GM19455 (cell line): ENCODE data around the gene FN1.

Experiments used
- ATAC-seq: cut with Tn5 transposase; IDR thresholded peaks from one replicate; pipeline ENCODE4 v1.9.1; 2021; ENCODE audit not compliant: unreplicated experiment

The FN1 gene

DNA sequence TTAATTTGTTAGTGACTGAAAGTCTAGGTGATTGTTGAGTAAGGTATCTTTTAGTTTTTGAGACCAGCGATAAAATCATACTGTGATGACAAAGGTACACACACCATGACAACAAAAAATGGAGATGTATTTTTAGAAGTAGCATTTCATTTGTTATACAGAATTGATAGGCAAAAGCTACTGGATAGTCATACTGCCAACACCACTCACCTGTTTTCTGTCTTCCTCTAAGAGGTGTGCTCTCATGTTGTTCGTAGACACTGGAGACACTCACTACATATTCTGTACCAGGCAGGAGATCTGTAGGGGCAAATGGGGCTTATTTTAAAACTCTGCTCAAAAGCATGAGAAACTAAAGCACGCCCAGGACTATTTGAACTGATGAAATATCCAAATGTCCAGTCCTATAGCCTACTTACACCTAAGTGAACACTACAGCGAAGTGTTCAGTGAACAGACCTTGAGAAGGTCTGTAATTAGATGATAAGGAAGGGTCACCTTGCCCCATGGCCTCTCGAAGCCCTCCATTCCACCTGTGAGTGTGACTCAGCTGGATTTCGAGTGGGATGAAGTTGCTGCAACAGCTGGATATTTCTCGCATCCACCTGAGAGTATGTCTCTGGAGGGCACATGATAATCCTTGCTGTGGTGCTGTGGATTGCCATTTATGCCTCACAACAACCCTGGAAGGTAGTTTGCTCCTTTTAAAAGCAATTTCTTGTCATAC lies 47.7 kb downstream of the FN1 start:
- ATAC-seq, result no peak

DNA sequence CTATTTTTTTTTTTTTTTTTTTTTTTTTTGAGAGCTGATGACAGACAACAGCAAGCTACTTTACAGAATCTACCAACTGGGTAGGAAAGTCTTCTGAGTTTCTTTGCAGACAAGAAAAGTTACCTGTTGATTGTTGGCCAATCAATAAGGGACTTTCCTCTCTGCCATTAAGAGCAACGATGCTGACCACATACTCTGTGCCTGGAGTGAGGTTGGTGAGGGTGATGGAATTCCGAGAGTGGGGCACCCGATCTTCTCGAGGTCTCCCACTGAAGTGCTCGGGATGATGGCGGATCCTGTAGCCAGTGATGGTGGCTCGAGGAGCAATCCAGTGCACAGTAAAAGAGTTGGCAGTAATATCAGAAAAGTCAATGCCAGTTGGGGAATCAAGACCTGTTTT lies 49.3 kb downstream of the FN1 start:
- ATAC-seq, result no peak

DNA sequence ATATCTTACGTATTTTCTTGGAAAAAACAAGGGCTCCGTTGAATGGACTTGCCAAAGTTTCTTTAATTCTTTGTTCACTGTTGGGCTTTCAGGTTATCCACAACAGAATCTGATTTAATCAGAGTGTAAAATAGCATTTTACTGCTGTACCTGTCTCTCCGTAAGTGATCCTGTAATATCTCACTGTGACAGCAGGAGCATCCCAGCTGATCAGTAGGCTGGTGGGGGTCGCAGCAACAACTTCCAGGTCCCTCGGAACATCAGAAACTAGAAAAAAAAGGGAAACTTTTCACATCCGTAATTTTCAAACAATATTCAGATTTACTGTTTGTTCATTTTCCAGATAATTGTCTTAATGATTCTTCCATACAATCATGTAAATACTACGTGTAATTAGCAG lies 51.2 kb downstream of the FN1 start:
- ATAC-seq, result no peak

DNA sequence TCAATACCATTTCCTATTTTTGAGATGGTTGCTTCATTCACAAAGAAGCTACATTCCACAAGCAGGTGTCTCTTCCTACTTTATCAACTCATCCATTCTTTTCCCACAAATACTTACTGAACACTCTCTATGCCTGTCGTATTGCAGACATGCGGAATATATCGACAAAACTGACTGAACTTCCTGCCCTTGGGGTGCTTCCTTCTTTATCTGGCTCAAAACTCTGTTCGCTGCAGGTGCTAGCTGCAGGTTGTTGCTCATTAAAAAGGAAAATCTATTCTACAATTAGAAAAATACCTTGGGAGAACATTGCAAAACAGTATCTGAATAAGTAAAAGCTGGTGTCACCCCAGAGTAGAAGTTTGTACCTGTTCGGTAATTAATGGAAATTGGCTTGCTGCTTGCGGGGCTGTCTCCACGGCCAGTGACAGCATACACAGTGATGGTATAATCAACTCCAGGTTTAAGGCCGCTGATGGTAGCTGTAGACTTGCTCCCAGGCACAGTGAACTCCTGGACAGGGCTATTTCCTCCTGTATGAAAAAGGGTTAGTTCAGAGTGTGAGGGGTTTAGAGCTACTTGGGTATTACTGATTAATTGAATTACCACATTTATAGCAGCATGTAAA lies 52.1 kb downstream of the FN1 start:
- no peak for ATAC-seq

DNA sequence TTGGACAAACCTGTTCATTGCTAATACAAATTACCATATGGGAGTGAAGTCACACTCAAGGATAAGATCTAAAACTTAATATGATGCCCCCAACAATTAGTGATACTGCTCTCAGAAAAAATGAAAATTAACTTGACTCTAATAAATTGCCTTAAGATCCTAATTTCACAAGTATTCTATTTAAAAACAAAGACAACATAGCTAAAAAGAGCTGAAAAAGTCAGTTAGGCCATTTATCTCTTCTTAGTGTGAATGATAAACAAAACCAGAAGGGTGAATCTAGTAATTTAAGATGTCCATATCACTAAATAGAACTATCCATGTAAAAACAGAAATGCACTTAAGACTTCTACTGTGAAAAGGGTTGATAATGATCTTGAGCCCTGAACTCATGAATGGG lies 53.4 kb downstream of the FN1 start:
- no peak for ATAC-seq

DNA sequence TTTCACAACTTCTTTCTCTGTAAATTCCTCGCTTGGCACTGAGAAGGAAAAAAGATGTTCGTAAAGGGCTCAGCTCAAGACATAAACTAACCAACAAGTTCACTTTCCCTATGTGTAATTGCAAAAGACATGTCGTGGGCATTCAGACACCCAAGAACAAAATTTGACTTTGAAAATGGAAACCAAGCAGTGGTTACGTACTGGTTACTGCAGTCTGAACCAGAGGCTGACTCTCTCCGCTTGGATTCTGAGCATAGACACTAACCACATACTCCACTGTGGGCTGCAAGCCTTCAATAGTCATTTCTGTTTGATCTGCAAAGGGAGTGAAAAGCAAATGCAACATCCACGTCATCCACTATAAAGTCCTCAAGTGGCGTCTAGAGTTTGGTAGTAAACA lies 53.9 kb downstream of the FN1 start:
- ATAC-seq, result no peak

DNA sequence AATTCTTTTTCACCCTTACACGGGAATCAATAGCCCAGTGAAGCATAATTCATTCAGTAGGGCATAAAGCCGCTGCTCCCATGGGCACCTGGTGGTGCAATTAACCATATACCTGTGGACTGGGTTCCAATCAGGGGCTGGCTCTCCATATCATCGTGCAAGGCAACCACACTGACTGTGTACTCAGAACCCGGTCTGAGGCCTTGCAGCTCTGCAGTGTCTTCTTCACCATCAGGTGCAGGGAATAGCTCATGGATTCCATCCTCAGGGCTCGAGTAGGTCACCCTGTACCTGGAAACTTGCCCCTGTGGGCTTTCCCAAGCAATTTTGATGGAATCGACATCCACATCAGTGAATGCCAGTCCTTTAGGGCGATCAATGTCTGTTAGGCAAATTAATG lies 55.2 kb downstream of the FN1 start:
- ATAC-seq, result no peak

DNA sequence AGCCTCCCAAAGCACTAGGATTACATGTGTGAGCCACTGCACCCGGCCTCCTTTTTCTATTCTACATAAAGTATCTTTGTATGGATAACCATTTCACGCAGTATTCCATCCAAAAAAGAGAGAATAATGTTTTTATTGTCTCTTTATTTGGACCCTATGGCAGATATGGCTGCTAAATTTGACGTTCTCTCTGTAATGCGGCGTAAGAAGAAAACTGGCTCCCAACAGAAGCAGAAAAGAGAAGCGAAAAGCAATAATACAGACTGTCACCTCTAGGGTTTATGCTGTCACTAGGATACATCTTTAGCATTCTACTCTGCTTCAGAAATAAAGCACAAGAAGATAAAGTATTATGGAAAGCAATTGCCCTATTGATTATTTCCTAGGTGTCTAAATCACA lies 55.9 kb downstream of the FN1 start:
- ATAC-seq, result no peak

DNA sequence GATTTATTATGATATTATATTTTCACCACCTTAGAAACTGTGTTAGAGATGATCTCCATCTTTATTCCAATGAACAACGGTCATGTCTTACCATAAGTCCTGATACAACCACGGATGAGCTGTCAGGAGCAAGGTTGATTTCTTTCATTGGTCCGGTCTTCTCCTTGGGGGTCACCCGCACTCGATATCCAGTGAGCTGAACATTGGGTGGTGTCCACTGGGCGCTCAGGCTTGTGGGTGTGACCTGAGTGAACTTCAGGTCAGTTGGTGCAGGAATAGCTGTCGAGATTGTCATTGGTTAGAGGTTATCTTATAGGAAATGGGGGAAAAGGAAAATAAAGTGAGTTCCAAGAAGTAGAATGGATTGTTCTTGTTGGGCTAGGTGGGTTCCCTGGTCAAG lies 56.8 kb downstream of the FN1 start:
- ATAC-seq, result no peak

DNA sequence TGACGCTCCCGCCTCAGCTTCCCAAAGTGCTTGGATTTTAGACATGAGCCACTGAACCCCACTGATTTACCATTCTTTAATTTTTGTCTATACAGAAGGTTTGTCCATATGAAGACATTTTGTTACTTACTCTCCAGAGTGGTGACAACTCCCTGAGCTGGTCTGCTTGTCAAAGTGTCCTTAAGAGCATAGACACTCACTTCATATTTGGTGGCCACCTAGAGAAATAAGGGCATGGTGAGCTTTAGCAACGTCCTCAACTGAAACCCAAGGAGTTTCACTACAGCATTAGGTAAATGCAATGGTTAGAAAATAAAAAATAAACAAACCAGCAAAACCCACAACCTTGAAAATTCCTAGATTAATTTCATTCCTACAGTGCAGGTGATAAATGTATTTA lies 57.8 kb downstream of the FN1 start:
- ATAC-seq, result no peak

DNA sequence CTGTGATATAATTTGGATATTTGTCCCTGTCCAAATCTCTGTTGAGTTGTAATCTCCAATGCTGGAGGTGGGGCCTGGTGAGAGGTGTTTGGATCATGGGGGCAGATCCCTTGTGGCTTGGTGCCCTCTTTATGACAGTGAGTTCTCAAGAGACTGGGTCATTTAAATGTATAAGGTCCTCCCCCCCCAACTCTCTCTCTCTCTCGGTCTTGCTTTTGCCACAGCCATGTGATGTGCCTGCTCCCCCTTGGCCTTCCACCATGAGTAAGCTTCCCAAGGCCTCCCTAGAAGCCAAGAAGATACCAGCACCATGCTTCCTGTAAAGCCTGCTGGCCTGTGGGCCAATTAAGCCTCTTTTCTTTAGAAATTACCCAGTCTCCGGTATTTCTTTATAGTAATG lies 58.6 kb downstream of the FN1 start:
- ATAC-seq, result no peak

DNA sequence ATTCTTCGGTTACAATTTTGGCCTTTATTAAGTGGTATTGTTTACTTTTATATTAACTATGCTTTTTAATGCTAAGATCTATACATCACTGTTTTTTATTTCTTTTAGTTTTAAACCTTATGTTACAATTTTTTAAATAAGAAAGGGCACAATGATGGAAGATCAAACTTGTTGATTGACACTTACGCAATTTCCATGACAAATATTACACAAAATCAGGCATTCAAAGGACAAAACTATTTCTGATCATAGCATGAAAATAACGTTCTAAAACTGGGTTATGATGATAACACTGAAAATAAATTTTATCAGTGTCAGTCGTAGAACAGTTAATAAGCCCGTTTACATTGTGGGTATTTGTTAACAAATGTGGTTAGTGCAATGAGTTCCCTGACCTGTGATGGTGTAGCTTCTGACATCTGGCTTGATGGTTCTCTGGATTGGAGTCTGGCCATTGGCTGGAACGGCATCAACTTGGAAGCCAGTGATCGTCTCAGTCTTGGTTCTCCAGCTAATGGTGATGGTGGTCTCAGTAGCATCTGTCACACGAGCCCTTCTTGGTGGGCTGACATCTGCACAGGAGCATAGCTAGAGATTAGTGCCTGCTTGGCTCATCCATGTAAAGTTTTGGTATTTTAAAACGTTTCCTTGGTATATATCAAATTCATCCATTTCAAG lies 59.6 kb downstream of the FN1 start:
- no peak for ATAC-seq

DNA sequence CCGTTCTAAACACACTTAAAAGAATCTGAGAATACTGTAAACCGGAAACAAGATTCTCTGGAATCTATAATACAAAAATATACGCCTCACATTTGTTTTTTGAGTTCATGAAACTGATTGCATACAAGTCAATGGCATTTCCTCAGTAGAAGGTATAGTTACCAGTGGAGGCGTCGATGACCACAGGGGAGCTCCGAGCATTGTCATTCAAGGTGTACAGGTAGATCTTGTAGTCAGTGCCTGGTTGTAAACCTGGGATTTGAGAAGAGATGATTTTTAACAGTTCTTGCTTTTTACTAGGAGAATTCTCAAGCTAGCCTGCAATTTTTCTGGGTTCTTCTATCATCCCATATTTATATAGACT lies 60.4 kb downstream of the FN1 start:
- no peak for ATAC-seq

DNA sequence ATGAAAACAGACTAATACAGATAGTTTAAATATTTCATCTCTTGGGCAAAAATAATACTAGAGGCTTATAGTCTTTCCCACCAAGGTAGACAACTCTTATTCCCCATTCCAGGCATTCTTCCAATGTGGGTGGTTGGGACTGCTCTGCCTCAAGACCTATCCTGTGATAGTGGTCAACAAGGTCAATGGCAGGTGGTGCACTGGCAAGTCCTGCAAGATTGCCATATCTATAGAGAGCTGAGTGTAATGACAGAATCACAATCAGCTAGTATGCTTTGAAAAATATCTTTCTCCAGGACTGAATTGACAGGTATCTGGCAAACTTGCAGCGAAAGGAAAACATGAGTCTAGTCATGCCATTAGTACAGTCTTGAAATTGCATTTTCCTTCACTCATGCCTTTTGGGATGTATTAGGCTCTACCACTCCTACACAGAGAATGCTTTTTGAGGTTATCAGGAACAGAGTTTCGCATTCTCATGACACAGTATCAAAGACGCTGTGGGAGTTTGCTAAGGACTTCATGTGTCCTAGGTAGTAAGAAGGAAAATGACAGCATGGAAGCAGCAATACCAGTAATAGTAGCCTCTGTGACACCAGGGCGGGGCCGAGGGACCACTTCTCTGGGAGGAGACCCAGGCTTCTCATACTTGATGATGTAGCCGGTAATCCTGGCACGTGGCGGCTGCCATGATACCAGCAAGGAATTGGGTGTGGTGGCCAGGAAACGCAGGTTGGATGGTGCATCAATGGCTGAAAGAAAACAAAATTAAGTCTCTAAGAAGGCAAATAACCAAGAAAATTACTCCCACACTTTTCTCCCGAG lies 61.0 kb downstream of the FN1 start:
- no peak for ATAC-seq

DNA sequence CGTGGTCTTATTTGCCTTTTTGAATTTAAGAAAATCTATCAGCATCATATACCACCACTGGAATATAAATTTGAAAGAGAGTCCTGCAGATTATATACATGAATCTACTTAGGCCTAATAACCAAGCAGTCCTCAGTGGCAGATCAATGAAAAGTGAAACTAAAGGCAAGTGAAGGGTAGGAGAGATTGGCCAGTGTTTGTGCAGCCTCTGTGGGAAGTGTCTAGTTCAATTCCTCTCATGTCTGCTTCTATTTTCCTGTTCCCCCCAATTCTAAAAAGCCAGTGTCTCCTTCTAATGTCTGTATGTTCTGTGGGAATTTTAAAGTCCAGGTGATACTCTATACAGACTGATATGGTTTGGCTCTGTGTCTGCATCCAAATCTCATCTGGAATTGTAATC lies 61.9 kb downstream of the FN1 start:
- no peak for ATAC-seq

DNA sequence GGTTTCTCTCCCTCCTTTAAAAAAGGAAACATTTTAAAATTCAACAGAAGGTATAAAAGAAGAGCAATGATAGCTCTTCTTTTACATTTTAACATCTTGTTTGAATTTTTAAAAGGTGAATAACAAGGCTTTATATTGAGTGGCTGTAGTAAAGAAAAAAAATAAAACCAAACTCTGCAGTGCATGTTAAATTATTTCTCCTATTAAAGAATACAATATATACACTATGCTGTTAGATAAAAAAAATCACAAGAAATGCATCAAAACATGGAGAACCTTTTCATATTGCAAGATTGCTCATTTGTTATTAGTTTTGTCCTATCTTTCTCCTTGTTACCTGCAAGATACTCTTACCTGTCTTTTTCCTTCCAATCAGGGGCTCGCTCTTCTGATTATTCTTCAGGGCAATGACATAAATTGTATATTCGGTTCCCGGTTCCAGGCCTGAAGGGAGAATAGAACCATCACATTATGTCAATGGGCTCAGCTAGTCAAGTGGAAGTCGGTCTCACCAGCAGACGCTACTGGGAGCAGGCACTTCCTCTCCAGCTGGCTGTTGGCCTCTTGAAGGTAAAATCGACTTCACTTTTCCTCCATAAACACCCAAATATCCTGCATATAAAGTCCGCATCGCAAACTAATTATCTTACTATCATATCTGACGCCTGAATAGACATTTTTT lies 62.8 kb downstream of the FN1 start:
- no peak for ATAC-seq

DNA sequence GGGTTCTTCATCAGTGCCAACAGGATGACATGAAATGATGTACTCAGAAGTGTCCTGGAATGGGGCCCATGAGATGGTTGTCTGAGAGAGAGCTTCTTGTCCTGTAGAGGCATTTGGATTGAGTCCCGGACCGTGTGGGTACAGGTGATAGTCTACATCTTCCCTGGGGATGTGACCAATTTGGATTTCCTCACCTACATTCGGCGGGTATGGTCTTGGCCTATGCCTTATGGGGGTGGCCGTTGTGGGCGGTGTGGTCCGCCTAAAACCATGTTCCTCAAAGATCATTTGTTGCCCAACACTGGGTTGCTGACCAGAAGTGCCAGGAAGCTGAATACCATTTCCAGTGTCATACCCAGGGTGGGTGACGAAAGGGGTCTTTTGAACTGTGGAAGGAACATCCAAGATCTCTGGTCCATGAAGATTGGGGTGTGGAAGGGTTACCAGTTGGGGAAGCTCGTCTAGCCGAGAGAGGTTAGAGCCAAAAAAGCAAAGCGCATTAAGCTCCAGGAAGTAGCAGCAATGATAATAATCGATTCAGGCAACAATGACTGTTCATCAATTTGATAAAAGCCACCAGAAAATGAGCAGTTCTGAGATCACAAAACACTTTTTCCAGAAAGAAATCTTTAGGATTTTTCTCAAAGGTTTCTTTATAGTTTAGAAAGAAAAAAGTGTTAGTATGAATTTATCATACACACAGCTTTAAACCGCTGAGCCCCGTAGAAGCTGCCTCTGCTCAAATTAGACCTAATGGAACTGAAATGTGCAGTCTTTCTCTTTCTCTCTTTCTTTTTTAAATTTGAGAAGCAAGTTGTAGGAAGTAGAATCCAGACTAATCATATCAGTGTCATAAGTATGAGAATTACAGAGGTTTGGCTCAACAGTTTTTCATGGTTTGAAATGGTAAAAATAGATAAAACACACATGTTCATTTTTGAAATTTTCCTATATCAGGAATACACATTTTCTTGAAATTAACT lies 63.7 kb downstream of the FN1 start:
- no peak for ATAC-seq

DNA sequence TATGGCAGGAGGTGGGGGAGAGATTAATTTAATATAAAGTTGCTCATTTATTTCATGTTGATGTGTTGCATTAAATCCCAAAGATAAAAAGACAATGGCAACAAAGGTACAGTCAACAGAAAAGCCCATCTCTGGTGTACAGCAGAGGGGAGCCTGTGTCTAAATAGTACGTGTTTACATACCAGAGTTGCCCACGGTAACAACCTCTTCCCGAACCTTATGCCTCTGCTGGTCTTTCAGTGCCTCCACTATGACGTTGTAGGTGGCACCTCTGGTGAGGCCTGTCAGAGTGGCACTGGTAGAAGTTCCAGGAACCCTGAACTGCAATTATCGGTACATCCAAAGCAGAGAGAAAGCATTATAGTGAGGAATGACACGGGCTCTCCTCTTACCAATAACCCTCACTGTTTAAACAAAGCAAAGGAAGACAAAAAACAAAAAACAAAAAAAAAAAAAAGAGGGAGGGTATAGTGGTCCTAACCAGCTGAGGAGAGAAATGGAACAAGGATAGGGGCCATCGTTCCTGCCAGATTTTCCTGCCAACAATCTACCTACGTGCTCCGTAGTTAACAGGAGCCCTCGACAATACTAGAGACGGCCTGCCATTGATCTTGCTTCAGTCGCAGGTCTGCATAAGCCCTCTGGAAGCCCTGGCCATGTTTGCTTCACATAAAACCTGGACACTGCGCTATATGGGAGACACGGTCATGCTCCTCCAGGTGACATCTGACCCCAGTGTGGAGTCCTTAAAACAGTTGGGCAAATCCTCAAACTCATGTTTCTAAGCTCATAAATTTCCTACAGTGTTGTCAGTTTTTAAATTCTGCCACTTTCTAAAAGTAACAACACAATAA lies 65.5 kb downstream of the FN1 start:
- no peak for ATAC-seq

DNA sequence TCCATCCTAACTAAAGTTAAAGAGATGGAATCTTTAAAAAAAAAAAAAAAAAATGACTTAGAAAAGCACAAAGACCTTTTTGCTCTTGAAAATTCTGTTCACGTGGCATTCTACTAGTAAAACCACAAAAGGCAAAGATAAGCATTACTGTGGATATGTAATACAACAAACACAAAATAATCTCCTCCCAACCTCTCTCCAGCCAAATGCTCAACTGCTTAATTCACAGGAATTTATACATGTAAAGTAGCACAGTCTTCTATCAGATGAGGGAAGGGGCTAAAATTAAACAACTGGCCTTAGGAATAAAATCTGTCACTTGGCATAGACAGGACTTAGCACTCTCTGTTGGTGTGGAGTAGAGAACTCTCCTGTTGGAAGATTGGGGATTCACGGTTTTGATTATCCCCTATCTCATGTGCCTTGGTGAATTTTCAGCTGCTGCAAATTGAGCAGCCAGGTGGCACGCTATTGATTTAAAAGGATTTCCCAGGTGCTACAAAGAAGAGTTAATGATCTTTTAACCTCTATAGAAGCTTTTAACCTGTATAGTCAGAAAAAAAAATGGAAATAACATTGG lies 66.6 kb downstream of the FN1 start:
- ATAC-seq, result no peak
